Fibroblast of skin of scalp (primary cell): ENCODE data around the gene SERGEF.

Experiments used
- DNase-seq: peaks from one replicate; pipeline ENCODE4 v3.0.0-alpha.2; 2013

Gene SERGEF

DNA sequence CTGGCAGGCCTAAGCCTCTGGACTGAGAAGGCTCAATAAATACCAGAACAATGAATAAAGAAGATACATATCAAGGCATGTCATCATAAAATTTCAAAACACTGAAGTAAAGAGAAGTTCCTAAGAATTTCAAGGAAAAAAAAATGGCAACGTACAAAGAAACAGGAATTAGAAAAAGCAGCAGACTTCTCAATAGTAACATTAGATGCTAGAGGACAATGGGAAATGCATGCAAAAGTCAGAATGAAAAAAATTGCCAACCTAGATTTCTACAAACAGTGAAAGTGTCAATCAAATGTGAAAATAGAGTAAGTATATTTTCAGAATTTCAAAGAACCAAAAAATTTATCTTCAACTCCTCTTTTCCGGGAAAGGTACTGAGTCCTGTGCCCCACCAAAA is 153.3 kb downstream of the SERGEF start:
- peak; percentile 14 for DNase-seq

- no peak for DNase-seq
Observed at GRCh38 chr11:17855531-17856290, 157.1 kb downstream of the SERGEF start.

GRCh38 chr11:17853280-17853679 is 159.6 kb downstream of the SERGEF start:
- DNase-seq, result no peak

- no peak for DNase-seq
Observed at GRCh38 chr11:17852246-17852645, 160.6 kb downstream of the SERGEF start.

DNA sequence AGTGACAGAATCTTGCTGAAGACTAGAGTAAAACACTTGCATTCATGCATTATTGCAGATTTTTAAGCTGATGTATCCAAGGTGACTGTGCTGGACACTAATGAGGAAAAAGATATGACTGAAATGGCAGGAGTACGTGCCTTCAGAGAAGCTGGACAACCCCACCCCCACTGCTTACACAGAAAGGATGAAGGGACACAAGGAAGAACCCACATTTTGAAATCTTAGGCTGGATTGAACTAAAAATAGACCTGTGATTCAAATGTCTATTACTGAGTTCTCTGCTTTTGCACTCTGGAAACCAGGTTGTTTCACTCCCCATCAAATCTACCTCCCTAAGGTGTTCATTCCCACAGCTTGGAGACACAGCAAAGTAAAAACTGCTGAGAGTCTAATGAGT is 161.2 kb downstream of the SERGEF start:
- no peak for DNase-seq

DNA sequence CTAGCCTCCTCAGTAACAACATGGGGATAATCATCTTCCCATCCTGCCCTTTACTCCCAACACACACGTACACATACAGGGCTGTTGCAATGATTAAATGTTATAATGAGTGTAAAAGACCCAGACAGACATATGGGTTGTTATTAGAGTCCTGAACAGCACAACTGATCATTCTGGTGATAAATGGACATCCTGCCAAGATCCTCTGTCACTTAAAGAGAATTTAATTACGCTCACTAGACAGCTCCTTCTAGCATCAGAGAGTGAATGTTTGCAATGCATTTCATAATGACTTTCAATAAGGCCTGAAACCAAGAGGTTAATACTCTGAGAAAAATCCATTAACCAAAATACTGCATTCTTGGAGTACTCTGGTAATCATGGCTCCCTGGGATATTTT is 162.5 kb downstream of the SERGEF start:
- DNase-seq, result no peak

- DNase-seq, result no peak
Observed at GRCh38 chr11:17848715-17849114, 164.1 kb downstream of the SERGEF start.

DNA sequence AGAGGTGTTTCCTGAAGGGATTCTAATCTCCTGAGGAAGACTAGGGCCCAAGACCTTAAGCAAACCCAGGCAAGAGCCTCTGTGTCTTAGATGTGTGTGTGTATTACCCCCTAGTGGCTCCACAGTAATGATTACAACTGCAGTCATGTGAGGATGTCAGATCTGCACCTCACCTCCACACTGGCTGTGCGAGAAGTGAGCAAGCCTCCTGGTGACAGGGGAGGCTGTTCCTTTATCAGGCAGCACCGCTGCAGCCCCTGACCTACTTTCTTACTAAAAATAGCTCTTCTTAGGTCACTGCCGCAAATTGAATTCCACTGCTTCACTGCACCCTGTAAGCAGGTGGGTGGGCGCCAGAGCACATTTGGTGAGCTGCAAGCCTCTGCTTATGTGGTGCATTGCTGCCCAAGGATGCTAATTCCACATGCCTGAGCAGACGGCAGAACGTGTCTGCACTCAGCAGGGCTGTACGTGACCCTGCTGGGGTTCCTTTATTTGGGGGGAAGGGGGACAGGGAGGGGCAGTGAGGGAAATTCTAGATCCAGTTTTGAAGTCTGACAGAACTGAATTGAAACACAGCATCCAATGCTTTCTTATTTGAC is 165.9 kb downstream of the SERGEF start:
- no peak for DNase-seq

GRCh38 chr11:17845431-17845881 is 167.4 kb downstream of the SERGEF start:
- peak; percentile 64 for DNase-seq

DNA sequence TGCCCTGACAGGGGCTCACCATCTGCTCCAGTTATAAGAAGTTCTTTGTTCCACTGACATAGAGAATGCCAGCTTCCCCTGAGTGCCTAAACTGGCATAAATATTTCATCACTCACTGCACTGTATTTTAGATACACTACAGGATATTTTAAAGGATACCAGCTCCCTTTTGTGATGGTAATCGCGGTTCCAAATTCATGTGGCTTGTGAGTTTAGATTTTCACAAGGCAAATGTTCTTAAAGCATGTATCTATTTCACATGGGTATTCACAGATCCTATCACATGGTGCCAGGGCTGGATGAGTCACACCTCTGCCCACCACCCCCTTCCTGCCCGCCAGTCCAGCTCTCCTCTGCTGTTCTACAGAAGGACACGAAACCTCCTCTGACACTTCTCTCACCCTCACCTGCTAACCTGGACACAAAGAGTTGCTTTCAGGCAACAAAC is 172.7 kb downstream of the SERGEF start:
- no peak for DNase-seq

DNA sequence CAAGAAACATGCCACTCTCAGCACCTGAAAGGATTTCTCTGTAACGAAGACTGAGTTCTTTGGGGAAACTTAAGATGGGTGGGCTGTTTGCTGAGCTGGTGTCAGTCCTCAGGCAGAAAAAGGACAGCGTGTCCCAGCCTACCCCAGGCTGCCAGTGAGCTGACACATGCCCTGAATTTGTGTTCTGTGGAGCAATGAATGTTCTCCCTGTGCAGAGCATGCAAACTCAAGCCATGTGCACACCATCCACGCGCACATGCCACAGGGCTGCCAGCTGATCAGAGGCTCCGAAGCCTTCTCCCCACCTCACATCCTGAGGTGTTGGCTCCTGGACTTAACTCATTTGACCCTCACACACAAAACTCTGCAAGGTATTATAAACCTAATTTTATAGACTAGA is 173.4 kb downstream of the SERGEF start:
- no peak for DNase-seq

- DNase-seq, result no peak
Observed at GRCh38 chr11:17838102-17838501, 174.7 kb downstream of the SERGEF start.

DNA sequence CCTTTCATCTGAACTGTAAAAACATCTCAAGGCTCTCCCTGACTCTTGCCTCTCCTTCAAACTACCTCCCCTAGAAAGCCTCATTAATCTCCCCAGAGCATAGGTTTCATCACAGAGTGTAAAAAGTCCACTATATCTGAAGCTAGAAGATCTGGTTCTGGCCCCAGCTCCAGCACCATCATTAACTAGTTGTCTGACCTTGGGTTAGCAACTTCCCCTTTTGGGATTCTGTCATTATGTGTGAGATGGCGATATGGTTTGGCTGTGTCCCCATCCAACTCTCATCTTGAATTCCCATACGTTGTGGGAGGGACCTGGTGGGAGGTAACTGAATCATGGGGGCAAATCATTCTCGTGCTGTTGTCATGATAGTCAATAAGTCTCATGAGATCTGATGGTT is 181.0 kb downstream of the SERGEF start:
- no peak for DNase-seq

DNA sequence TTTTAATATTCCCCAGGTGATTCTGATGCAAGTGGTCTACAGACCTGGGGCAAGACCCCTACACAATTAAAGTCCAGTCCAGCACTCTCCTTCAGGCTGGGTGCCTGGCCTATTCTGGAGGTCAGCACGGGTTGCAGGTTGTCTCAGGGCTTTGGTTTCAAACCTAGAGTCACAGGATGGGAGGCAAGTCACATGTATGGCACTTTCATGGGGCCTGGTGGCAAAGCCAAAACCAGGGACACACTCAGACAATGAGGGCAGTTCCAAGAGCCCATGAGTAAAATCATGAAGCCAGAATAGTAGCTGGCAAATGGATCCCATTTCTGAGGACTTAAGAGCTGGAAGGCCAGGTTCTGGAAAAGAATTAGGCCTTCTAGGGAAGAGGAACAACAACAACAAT is 181.6 kb downstream of the SERGEF start:
- DNase-seq, result no peak

- peak; percentile 9 for DNase-seq
Observed at GRCh38 chr11:17828311-17828751, 184.5 kb downstream of the SERGEF start.

- DNase-seq, result no peak
Observed at GRCh38 chr11:17827006-17827405, 185.8 kb downstream of the SERGEF start.

DNA sequence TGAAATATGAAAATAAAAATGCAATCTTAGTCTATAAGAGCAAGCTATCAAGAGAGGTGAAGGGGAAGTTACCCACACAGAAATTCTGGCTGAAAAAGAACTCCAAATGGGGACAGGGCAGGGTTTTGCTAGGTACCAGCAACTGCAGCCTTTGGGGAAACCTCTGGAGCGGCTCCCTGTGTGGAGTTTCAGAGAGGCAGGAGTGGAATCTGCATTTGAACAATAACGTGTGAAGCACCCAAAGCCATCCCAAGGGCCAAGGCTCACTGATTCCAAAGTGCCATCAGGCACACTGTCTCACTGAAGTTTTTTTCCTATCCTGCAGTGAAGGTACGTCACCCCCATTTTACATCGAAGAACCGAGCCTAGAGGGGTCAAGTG is 190.5 kb downstream of the SERGEF start:
- no peak for DNase-seq

GRCh38 chr11:17821648-17822400 is 191.0 kb downstream of the SERGEF start:
- DNase-seq, result peak; percentile 69

DNA sequence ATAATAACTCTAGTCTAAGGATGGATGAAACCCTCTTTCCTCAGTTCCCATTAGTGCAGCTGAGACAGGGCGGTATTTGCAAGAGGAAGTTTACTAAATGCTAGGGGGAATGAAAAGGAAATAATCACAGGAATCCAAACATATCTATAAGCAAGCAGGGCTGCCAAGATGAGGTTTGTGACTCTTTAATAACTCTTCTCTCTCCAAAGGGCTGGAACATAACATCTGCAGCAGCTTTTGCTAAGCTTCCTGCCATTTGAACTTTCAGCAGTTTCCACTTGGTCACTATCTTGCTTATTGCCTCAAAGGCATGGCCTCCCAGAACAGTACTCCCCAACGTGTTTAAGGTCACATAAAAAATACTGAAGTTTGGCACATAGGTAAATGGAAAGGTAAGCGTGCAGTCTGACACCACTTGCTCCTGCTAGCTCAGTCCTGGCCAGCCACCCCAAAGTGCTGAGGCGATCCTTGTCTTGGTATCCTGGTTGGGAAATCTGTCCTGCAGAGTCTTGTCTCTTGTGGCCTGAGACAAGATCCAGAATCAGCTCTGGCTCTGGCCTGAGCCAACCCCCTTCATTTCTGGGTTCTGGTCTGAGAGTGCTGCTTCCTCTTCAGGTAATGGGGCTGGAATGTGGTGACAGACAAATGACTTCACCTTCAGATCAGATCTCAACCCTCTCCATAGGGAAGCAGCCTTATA is 196.5 kb downstream of the SERGEF start:
- DNase-seq, result no peak

- no peak for DNase-seq
Observed at GRCh38 chr11:17814546-17814945, 198.3 kb downstream of the SERGEF start.

DNA sequence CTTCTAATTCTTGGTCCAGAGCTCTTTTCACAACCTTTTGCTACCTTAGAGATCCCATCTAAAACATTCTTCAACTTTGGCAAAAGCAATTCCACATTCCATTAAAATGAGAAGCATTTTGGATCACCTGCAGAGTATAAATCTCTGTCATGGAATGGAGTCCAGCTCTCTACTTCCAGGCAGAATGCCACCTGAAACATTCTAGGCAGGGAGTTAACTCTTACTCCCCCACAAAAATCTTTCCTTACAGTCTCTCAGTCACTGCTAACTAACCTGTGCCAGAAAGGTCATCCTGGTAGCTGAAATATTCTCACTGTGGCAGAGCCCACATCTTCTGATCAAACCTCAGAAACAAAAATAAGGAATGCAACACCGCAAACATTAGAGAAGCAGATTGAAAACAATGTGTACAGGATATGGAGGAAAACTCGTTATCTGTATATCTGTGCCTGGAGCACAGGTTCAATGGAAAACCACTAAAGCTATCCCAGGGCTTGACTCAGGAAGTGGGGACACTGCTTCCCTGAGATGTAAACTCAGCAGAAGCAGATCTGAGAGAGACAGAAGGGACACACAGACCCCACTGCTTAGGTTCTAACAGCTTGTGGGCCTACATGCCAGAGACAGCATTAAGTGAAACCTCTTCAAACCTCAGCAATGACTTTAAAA is 199.3 kb downstream of the SERGEF start:
- DNase-seq, result no peak

DNA sequence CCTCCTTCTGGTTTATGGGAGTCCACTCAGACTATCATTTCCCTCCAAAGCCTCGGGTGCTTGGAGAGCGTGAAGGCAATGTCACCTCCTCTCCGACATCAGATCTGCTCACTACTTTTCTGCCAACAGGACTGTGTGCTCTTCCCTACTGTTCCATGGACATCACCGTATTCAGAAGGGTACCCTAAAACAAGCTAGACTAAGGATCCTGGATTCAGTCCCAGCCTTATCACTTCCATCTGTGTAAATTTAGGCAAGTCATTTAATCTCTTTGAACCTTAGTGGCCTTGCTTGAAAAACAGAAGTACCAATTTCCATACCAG is 200.0 kb downstream of the SERGEF start:
- no peak for DNase-seq
